K562 (cell line): ENCODE measurements around the gene ZSCAN22. TPM values are rescaled to one million over a fixed set of nuclear protein-coding genes. Genes with fewer than 3 reads are reported as not detected.
A peak's percentile ranks its signal among the peaks of the same experiment; 100 is the strongest.

Source experiments
- C11orf30 ChIP-seq: fragments of 450-650 bp; IDR thresholded peaks from 2 replicates; pipeline ENCODE4 v1.6.1; 2016; ENCODE audit warnings: low read depth, mild to moderate bottlenecking
- CBX2 ChIP-seq: fragments of 200-600 bp; sonication (generic); IDR thresholded peaks from one replicate; pipeline ENCODE4 v1.6.1; 2012; ENCODE audit warnings: mild to moderate bottlenecking, low read length, inconsistent platforms; ENCODE audit not compliant: insufficient read depth, poor library complexity, severe bottlenecking
- CBX3 ChIP-seq, 2 experiments: IDR thresholded peaks; 1 replicate in 1 of 2; 2 replicates in 1 of 2; pipeline ENCODE4 v1.6.1; 2012; ENCODE audit warnings: inconsistent platforms in 2 of 2, low read length in 2 of 2, borderline replicate concordance in 1 of 2, control low read depth in 1 of 2
- CBX8 ChIP-seq: fragments of 200-600 bp; sonication (generic); IDR thresholded peaks from 2 replicates; pipeline ENCODE4 v1.6.1; 2012; ENCODE audit warnings: borderline replicate concordance, mixed run types, low read depth, mild to moderate bottlenecking, moderate library complexity, mixed read lengths, low read length, control low read depth, inconsistent platforms; ENCODE audit not compliant: poor library complexity, severe bottlenecking; ENCODE audit errors: extremely low read depth
- CREM ChIP-seq: IDR thresholded peaks from 2 replicates; pipeline ENCODE4 v1.6.1; 2014; ENCODE audit warnings: antibody characterized with exemption, low read depth
- ETS2 ChIP-seq: IDR thresholded peaks from 2 replicates; pipeline ENCODE4 v1.6.1; 2016; ENCODE audit warnings: borderline replicate concordance, missing genetic modification characterization, mild to moderate bottlenecking, moderate library complexity, missing compliant biosample characterization; ENCODE audit not compliant: poor library complexity, severe bottlenecking
- FOXJ2 ChIP-seq: fragments of 200-800 bp; sonication (Bioruptor generic); IDR thresholded peaks from 2 replicates; pipeline ENCODE4 v1.6.1; 2016; ENCODE audit warnings: missing genetic modification characterization, missing compliant biosample characterization
- HDGF ChIP-seq: fragments of 450-650 bp; IDR thresholded peaks from 2 replicates; pipeline ENCODE4 v1.6.1; 2016
- KDM2B ChIP-seq: fragments of 250-450 bp; sonication (Bioruptor Pico); IDR thresholded peaks from 2 replicates; pipeline ENCODE4 v1.8.0; 2021; ENCODE audit warnings: mild to moderate bottlenecking, moderate library complexity
- KLF16 ChIP-seq: IDR thresholded peaks from 2 replicates; pipeline ENCODE4 v1.6.1; 2016; ENCODE audit warnings: antibody characterized with exemption
- NR2F6 ChIP-seq: fragments of 450-650 bp; formaldehyde crosslinking; IDR thresholded peaks from 2 replicates; pipeline ENCODE4 v1.4.0; 2020; ENCODE audit warnings: mild to moderate bottlenecking
- POLR2G ChIP-seq: fragments of 200-400 bp; formaldehyde crosslinking; IDR thresholded peaks from 2 replicates; pipeline ENCODE4 v1.6.1; 2017; ENCODE audit warnings: low read depth, mild to moderate bottlenecking, antibody characterized with exemption, low read length, moderate library complexity
- PTTG1 ChIP-seq: fragments of 450-650 bp; IDR thresholded peaks from 2 replicates; pipeline ENCODE4 v1.6.1; 2016; ENCODE audit warnings: low read depth, mild to moderate bottlenecking, missing genetic modification characterization, missing compliant biosample characterization
- SETDB1 ChIP-seq: IDR thresholded peaks from one replicate; pipeline ENCODE4 v1.6.1; 2012; ENCODE audit warnings: low read length, control low read depth, inconsistent platforms
- SRSF7 ChIP-seq: fragments of 200-400 bp; formaldehyde crosslinking; optimal IDR thresholded peaks from 2 replicates; pipeline ENCODE3; 2017; ENCODE audit warnings: mild to moderate bottlenecking, low read depth, low read length
- ZC3H8 ChIP-seq: fragments of 450-650 bp; IDR thresholded peaks from 2 replicates; pipeline ENCODE4 v1.6.1; 2017
- ZFPM2 ChIP-seq: fragments of 250-450 bp; sonication (Bioruptor Pico); IDR thresholded peaks from 2 replicates; pipeline ENCODE4 v1.5.1; 2022; ENCODE audit warnings: mild to moderate bottlenecking
- ZNF146 ChIP-seq: IDR thresholded peaks from one replicate; pipeline ENCODE4 v1.6.1; 2018; ENCODE audit warnings: missing compliant biosample characterization; ENCODE audit not compliant: unreplicated experiment
- ZNF263 ChIP-seq: sonication (generic); formaldehyde crosslinking; IDR thresholded peaks from 2 replicates; pipeline ENCODE4 v1.8.0; 2022; ENCODE audit warnings: mild to moderate bottlenecking, missing genetic modification reagents, borderline replicate concordance
- ZNF586 ChIP-seq: fragments of 450-650 bp; formaldehyde crosslinking; conservative IDR thresholded peaks from 2 replicates; pipeline ENCODE4 v1.4.0; 2020; ENCODE audit warnings: mild to moderate bottlenecking, moderate library complexity
- ZNF644 ChIP-seq: fragments of 200-800 bp; sonication (Bioruptor generic); IDR thresholded peaks from 2 replicates; pipeline ENCODE4 v1.6.1; 2016; ENCODE audit warnings: low read depth, missing genetic modification characterization, missing compliant biosample characterization
- ZNF707 ChIP-seq: fragments of 250-450 bp; sonication (Bioruptor Pico); conservative IDR thresholded peaks from 2 replicates; pipeline ENCODE4 v1.8.0; 2022; ENCODE audit warnings: inconsistent platforms, mild to moderate bottlenecking, moderate library complexity
- polyA plus RNA-seq, 8 experiments: library from polyadenylated mRNA; depleted of rRNA in 4 of 8; stranded (reverse) in 5 of 8; unstranded in 3 of 8; fragments of >200 nt; fragmentation: Nextera tagmentation in 2 of 8; fragmentation: Illumina TruSeq in 1 of 8; extraction: Ambion mirVana in 2 of 8; extraction: Trizol in 1 of 8; gene quantifications; 2 replicates each; pipeline versions ENCODE4 v1.2.1 to v1.2.3, GENCODE V29; 2011 to 2014; ENCODE audit warnings: inconsistent platforms in 1 of 8, missing spikeins in 1 of 8
- total RNA-seq, 7 experiments: library from RNA; depleted of rRNA in 6 of 7; stranded (reverse); fragments of >200 nt in 6 of 7; fragmentation: Illumina TruSeq in 2 of 7; extraction: Trizol in 2 of 7; gene quantifications; 2 replicates each; pipeline versions ENCODE4 v1.2.1 to v1.2.3, GENCODE V29; 2011 to 2021; ENCODE audit warnings: low replicate concordance in 1 of 7
- TF ChIP-seq, protein P1 (sequence below), 2 experiments: IDR thresholded peaks; 2 replicates each; pipeline ENCODE4 v1.6.1; 2011; ENCODE audit warnings: borderline replicate concordance in 1 of 2, control low read depth in 1 of 2, low read depth in 1 of 2, low read length in 1 of 2, mild to moderate bottlenecking in 1 of 2, mixed read lengths in 1 of 2, moderate library complexity in 1 of 2; ENCODE audit not compliant: insufficient read depth in 1 of 2, insufficient read length in 1 of 2, poor library complexity in 1 of 2, severe bottlenecking in 1 of 2; ENCODE audit errors: extremely low read depth in 1 of 2
- TF ChIP-seq, protein P2 (sequence below): fragments of 250-450 bp; sonication (Bioruptor Pico); IDR thresholded peaks from 2 replicates; pipeline ENCODE4 v1.4.0; 2020; ENCODE audit warnings: borderline replicate concordance
- TF ChIP-seq, protein P3 (sequence below), 2 experiments: fragments of 250-450 bp in 1 of 2; fragments of 450-650 bp in 1 of 2; sonication (Bioruptor Pico) in 1 of 2; IDR thresholded peaks; 2 replicates each; pipeline versions ENCODE4 v1.6.1 to v1.8.0; 2016 to 2021; ENCODE audit warnings: mild to moderate bottlenecking in 2 of 2, moderate library complexity in 2 of 2, missing compliant biosample characterization in 1 of 2, missing genetic modification characterization in 1 of 2

The ZSCAN22 gene
- total and polyA plus RNA-seq, 9 of the 15 experiments (the other 6 are each of a cell fraction or from before 2014, with no cell fraction given): 0.98 to 5.3 (median 3.0) TPM

DNA sequence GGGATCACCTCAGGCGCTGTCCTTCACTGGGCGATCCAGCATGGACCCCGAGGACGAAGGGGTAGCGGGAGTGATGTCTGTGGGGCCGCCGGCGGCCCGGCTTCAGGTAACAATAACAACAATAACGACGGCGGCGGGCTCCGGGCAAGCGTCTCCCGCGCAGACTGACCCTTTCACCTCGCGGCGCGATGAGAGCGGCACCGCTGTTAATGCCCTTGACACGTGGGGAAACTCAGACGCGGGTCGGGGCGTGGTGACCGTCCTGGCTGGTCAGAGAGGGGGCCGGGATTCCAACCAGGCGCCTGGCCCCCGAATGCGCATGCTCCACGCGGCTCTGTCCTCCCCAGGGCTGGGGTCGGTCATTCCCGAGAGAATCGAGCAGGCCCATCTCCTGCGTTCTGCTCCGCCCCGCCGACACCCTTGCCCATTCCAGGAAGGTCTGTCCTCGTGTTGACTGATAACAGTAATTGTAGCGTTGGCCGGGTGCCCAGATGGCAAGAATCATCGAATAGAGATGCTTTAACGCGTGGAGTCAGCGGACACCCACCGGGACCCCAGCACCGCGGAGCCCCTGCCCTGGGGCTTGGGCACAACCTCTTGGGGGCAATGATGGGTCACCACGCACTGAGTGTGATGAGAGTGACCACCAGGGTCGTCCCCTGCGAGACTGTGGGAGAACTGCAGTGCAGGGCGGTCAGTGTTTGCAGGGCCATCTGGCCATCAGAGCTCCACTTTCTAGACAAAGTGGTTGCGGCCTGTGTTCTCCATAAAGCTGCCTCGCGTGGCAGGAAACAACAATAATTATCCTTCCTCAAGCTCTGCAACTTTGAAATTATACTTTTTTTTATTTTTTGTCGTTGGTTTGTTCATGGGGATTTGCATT, 47.5 kb upstream of the ZSCAN22 start (continued):
- no peak for TF ChIP-seq KLF16
- TF ChIP-seq C11orf30: no peak
- TF ChIP-seq ZNF263 (CRISPR knock-in tag): no peak
- TF ChIP-seq KDM2B (CRISPR knock-in tag): 0 out of 2 replicates have a peak, but pooled peaks have one; percentile 45
- TF ChIP-seq ZNF586 (CRISPR knock-in tag): no peak
- TF ChIP-seq SRSF7: no peak
- no peak for TF ChIP-seq ZNF644
- peak; percentile 43; the same call in 1 of the 2 replicates for TF ChIP-seq CREM
- no peak for TF ChIP-seq SETDB1
- 0 out of 2 replicates have a peak, but pooled peaks have one; percentile 37 for TF ChIP-seq HDGF
- TF ChIP-seq CBX8: no peak
- TF ChIP-seq ZNF146: no peak
- no peak for TF ChIP-seq ZC3H8
- TF ChIP-seq ZFPM2 (CRISPR knock-in tag): no peak
- TF ChIP-seq, protein P1, sequence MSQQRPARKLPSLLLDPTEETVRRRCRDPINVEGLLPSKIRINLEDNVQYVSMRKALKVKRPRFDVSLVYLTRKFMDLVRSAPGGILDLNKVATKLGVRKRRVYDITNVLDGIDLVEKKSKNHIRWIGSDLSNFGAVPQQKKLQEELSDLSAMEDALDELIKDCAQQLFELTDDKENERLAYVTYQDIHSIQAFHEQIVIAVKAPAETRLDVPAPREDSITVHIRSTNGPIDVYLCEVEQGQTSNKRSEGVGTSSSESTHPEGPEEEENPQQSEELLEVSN (IDR thresholded peaks at IDR 0.05; ENCODE audit: borderline replicate concordance in 1 of 2, extremely low read depth in 1 of 2, insufficient read depth in 1 of 2, insufficient read length in 1 of 2, low read depth in 1 of 2, low read length in 1 of 2, poor library complexity in 1 of 2, severe bottlenecking in 1 of 2): peak; percentile 48 to 67
- TF ChIP-seq, protein P2, sequence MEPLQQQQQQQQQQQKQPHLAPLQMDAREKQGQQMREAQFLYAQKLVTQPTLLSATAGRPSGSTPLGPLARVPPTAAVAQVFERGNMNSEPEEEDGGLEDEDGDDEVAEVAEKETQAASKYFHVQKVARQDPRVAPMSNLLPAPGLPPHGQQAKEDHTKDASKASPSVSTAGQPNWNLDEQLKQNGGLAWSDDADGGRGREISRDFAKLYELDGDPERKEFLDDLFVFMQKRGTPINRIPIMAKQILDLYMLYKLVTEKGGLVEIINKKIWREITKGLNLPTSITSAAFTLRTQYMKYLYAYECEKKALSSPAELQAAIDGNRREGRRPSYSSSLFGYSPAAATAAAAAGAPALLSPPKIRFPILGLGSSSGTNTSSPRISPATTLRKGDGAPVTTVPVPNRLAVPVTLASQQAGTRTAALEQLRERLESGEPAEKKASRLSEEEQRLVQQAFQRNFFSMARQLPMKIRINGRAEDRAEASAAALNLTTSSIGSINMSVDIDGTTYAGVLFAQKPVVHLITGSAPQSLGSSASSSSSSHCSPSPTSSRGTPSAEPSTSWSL: no peak
- TF ChIP-seq ETS2 (tag): no peak
- TF ChIP-seq ZNF707 (CRISPR knock-in tag): no peak
- no peak for TF ChIP-seq NR2F6
- TF ChIP-seq POLR2G: peak; percentile 73
- TF ChIP-seq FOXJ2 (tag): no peak
- TF ChIP-seq CBX3 (IDR thresholded peaks at IDR 0.05; ENCODE audit: borderline replicate concordance in 1 of 2, low read length in 2 of 2): no peak
- TF ChIP-seq, protein P3, sequence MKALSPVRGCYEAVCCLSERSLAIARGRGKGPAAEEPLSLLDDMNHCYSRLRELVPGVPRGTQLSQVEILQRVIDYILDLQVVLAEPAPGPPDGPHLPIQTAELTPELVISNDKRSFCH (CRISPR knock-in tag; IDR thresholded peaks at IDR 0.05): no peak
- TF ChIP-seq, protein P3 (tag; IDR thresholded peaks at IDR 0.05): peak; percentile 76
- TF ChIP-seq CBX2: no peak
- no peak for TF ChIP-seq PTTG1 (tag)
